ENCODE results near the gene TAF7.

The TAF7 gene, protein sequence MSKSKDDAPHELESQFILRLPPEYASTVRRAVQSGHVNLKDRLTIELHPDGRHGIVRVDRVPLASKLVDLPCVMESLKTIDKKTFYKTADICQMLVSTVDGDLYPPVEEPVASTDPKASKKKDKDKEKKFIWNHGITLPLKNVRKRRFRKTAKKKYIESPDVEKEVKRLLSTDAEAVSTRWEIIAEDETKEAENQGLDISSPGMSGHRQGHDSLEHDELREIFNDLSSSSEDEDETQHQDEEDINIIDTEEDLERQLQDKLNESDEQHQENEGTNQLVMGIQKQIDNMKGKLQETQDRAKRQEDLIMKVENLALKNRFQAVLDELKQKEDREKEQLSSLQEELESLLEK

DNA sequence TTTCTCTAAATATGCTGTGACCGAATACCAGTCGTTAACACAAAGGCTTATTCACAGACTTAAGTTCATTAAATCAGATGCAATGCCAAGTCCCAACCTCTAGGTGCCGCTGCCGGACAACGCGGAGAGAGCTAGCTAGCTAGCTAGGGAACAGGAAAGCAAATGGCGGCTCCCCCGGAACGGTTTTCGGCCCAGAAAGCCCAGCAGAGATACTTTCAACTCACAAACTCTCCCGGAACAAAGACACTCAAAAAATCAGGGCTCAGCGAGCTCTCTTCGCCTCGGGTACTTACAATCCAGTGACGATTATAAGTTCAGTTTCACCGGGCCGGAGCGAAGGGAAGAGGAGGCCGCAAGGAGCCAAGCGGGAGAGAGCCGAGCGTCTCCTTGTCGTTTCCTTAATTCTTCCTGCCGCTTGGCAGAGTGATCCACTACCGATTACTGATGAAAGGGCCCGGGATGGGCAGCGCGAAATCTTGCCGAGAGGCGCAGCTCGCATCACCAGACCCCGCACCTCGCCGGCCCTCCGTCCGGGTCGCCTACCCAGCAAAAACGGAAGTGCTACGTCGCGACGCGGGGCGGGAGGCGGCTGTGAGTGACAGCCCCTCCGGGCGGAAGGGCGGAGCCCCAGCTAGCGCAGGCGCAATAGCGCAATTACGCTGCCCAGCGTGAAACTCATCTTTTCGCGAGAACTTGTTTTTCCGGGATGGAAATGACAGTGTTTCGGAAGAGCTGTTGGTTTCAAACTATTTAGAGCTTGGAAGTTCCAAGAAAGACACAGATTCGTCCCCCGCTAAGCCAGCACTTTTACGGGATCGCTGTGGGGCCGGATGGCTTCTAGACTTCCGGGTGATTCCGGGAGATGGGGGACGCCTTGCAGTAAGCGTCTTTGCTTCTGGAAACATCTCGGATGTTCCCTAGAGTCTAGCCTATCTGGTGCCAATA, at the start of gene TAF7:
TSS of gene TAF7 (minus strand) at position 560 of the 945 bp plus-strand sequence. CDS start 740 bp downstream, outside the sequence.
- H3K9me3 ChIP-seq (ENCODE audit: insufficient read depth, low read length) = peaks cover 25% of the 10 kb centered on the region
- peaks cover 3% of the 10 kb centered on the region; the same call in 1 of the 2 replicates for H3F3A ChIP-seq (ENCODE audit: insufficient read depth)
- H3K79me2 ChIP-seq (ENCODE audit: insufficient read depth, low read length) = peaks cover 48% of the 10 kb centered on the region

GRCh38 chr5:141366016-141366896, 45.7 kb upstream of the TAF7 start:
- Histone ChIP-seq H3K36me3 (ENCODE audit: low read length) (peaks cover 17% of the 10 kb centered on the region; the same call in 1 of the 2 replicates), H2AFZ (ENCODE audit: low read depth, low read length, severe bottlenecking) (no peak overlapping the region), H3K27me3 (ENCODE audit: low read length) (no peaks in the 10 kb centered on the region), H3K9me3 (ENCODE audit: insufficient read depth, low read length) (peaks cover 35% of the 10 kb centered on the region; the same call in 1 of the 2 replicates), H3K4me2 (ENCODE audit: low read depth, low read length, poor library complexity, severe bottlenecking) (no peak overlapping the region), H3F3A (ENCODE audit: insufficient read depth) (peaks cover 7% of the 10 kb centered on the region; the same call in 1 of the 2 replicates), H3K9me2 (replicated peaks; ENCODE audit: insufficient read depth, low read length) (no peaks in the 10 kb centered on the region), H4K20me1 (ENCODE audit: low read depth, low read length) (no peaks in the 10 kb centered on the region), H3K79me2 (ENCODE audit: insufficient read depth, low read length) (no peaks in the 10 kb centered on the region; the same call in 1 of the 2 replicates), H3K27ac (ENCODE audit: low read depth, low read length) (no peak overlapping the region), H3K9ac (ENCODE audit: low read length) (no peak overlapping the region), H3K4me3 (ENCODE audit: insufficient read depth, low read length, poor library complexity, severe bottlenecking) (no peak overlapping the region)
- TF ChIP-seq, protein P1, sequence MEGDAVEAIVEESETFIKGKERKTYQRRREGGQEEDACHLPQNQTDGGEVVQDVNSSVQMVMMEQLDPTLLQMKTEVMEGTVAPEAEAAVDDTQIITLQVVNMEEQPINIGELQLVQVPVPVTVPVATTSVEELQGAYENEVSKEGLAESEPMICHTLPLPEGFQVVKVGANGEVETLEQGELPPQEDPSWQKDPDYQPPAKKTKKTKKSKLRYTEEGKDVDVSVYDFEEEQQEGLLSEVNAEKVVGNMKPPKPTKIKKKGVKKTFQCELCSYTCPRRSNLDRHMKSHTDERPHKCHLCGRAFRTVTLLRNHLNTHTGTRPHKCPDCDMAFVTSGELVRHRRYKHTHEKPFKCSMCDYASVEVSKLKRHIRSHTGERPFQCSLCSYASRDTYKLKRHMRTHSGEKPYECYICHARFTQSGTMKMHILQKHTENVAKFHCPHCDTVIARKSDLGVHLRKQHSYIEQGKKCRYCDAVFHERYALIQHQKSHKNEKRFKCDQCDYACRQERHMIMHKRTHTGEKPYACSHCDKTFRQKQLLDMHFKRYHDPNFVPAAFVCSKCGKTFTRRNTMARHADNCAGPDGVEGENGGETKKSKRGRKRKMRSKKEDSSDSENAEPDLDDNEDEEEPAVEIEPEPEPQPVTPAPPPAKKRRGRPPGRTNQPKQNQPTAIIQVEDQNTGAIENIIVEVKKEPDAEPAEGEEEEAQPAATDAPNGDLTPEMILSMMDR (IDR thresholded peaks at IDR 0.05; ENCODE audit: insufficient read depth, low read length, poor library complexity, severe bottlenecking) = no peak
- no peak for TF ChIP-seq EZH2phosphoT487 (conservative IDR thresholded peaks at IDR 0.05; ENCODE audit: low read length)

More for the DNA sequence above, at the start of gene TAF7:
- Histone ChIP-seq H3K27ac (ENCODE audit: low read depth, low read length) (peak within 1 kb of the TSS; percentile 88), H3K27me3 (ENCODE audit: low read length) (no peaks in the 10 kb centered on the region), H3K9ac (ENCODE audit: low read length) (peak within 1 kb of the TSS; percentile 78), H3K9me2 (replicated peaks; ENCODE audit: insufficient read depth, low read length) (no peaks in the 10 kb centered on the region), H4K20me1 (ENCODE audit: low read depth, low read length) (0 out of 2 replicates have a peak, but pooled peaks cover 5% of the 10 kb centered on the region), H2AFZ (ENCODE audit: low read depth, low read length, severe bottlenecking) (peak within 1 kb of the TSS; percentile 54), H3K36me3 (ENCODE audit: low read length) (peaks cover 32% of the 10 kb centered on the region), H3K4me3 (ENCODE audit: insufficient read depth, low read length, poor library complexity, severe bottlenecking) (peak within 1 kb of the TSS; percentile 89), H3K4me2 (ENCODE audit: low read depth, low read length, poor library complexity, severe bottlenecking) (peak within 1 kb of the TSS; percentile 78)
- TF ChIP-seq EZH2phosphoT487 (conservative IDR thresholded peaks at IDR 0.05; ENCODE audit: low read length) = no peak
- TF ChIP-seq, protein P1 (IDR thresholded peaks at IDR 0.05; ENCODE audit: insufficient read depth, low read length, poor library complexity, severe bottlenecking) = peak; percentile 89

Data from SU-DHL-6 (cell line).